ENCODE results near the gene COX7B2.

The COX7B2 gene

DNA sequence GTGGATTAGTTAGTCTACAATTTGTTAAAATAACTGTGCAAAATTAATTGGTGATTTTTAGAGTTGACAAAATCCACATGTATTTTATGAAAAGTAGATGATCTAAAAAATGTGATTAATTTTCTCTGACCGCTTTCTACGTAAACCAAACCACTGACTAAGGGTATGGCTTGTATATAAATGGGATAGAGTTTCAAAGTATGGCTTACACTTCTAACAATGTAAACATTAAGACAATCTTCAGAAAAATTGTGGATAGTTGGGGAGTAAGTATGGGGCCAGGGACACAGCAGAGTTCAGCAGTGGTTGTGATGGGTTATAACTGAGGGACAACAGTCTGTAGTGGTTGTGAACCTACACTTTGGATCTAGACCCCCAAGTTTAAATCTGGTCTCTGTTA is 44.5 kb upstream of the COX7B2 start:
- no peaks in the 10 kb centered on the region for H3K36me3 ChIP-seq (replicated peaks; ENCODE audit: low read depth, low read length)
- TF ChIP-seq, protein P1, sequence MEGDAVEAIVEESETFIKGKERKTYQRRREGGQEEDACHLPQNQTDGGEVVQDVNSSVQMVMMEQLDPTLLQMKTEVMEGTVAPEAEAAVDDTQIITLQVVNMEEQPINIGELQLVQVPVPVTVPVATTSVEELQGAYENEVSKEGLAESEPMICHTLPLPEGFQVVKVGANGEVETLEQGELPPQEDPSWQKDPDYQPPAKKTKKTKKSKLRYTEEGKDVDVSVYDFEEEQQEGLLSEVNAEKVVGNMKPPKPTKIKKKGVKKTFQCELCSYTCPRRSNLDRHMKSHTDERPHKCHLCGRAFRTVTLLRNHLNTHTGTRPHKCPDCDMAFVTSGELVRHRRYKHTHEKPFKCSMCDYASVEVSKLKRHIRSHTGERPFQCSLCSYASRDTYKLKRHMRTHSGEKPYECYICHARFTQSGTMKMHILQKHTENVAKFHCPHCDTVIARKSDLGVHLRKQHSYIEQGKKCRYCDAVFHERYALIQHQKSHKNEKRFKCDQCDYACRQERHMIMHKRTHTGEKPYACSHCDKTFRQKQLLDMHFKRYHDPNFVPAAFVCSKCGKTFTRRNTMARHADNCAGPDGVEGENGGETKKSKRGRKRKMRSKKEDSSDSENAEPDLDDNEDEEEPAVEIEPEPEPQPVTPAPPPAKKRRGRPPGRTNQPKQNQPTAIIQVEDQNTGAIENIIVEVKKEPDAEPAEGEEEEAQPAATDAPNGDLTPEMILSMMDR (IDR thresholded peaks at IDR 0.05; ENCODE audit: low read depth, low read length) = no peak
- no peak for TF ChIP-seq EZH2phosphoT487 (IDR thresholded peaks at IDR 0.05; ENCODE audit: low read depth)
- peaks cover 11% of the 10 kb centered on the region; the same call in 1 of the 2 replicates for H3K4me1 ChIP-seq (ENCODE audit: low read length)
- H3K79me2 ChIP-seq (ENCODE audit: low read length) = no peaks in the 10 kb centered on the region
- H3K4me3 ChIP-seq (ENCODE audit: low read length) = no peak overlapping the region
- H3K4me2 ChIP-seq (ENCODE audit: low read length) = no peak overlapping the region
- no peak overlapping the region for H3K27ac ChIP-seq (ENCODE audit: low read length)
- H3K9ac ChIP-seq (ENCODE audit: low read length) = no peak overlapping the region
- no peak overlapping the region for H2AFZ ChIP-seq (ENCODE audit: low read depth, low read length)
- H3K9me3 ChIP-seq (ENCODE audit: insufficient read depth, low read length) = no peaks in the 10 kb centered on the region
- H4K20me1 ChIP-seq (ENCODE audit: insufficient read depth, low read length) = no peaks in the 10 kb centered on the region
- no peaks in the 10 kb centered on the region for H3K27me3 ChIP-seq (ENCODE audit: low read depth, low read length)

DNA sequence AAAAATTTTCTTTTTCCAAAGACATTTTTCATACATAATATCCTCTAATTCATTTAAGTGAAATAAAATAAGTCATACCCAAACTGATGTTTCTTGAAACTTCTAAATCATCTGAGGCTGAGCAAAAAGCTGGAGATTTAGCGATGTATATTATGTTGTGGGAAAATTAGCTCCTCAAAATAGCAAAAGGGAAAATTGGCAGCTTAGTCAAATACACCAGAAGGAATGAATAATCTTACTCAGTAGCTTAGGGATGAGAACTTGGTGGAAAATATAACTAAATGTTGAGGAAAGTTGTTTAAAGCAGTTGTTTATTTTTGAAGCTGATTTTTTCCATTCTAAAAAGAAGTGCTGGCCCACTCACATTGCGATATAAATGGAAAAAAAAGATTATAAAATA is 43.4 kb upstream of the COX7B2 start:
- Histone ChIP-seq H3K4me1 (ENCODE audit: low read length) (peaks cover 11% of the 10 kb centered on the region; the same call in 1 of the 2 replicates), H3K79me2 (ENCODE audit: low read length) (no peaks in the 10 kb centered on the region), H3K4me3 (ENCODE audit: low read length) (no peak overlapping the region), H3K4me2 (ENCODE audit: low read length) (no peak overlapping the region), H3K9me3 (ENCODE audit: insufficient read depth, low read length) (no peaks in the 10 kb centered on the region), H3K27ac (ENCODE audit: low read length) (no peak overlapping the region), H2AFZ (ENCODE audit: low read depth, low read length) (no peak overlapping the region), H3K9ac (ENCODE audit: low read length) (no peak overlapping the region), H3K36me3 (replicated peaks; ENCODE audit: low read depth, low read length) (no peaks in the 10 kb centered on the region), H3K27me3 (ENCODE audit: low read depth, low read length) (no peaks in the 10 kb centered on the region), H4K20me1 (ENCODE audit: insufficient read depth, low read length) (no peaks in the 10 kb centered on the region)
- TF ChIP-seq EZH2phosphoT487 (IDR thresholded peaks at IDR 0.05; ENCODE audit: low read depth) = no peak
- TF ChIP-seq, protein P1 (IDR thresholded peaks at IDR 0.05; ENCODE audit: low read depth, low read length) = no peak

DNA sequence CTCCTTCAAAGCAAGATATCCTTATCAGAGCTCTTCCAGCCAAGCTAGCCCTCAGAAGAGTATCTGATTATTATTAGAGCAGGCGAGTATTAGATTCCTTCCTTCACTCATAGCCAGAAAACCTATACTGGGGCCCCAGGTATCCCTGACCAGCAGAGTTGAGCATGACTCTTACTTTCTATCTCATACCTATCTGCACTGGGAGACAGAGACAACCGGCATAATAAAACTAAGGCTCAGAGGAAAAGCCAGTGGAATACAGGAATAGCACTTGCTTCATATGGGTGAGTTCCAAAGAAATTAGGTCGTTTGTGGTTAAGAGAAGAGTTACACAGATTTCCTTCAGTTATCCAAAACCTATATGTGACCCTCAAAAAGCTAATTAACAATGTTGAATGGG is 41.8 kb upstream of the COX7B2 start:
- H3K9me3 ChIP-seq (ENCODE audit: insufficient read depth, low read length) = no peaks in the 10 kb centered on the region
- peaks cover 1% of the 10 kb centered on the region; the same call in 1 of the 2 replicates for H3K4me1 ChIP-seq (ENCODE audit: low read length)
- no peak overlapping the region for H2AFZ ChIP-seq (ENCODE audit: low read depth, low read length)
- TF ChIP-seq, protein P1 (IDR thresholded peaks at IDR 0.05; ENCODE audit: low read depth, low read length) = no peak
- TF ChIP-seq EZH2phosphoT487 (IDR thresholded peaks at IDR 0.05; ENCODE audit: low read depth) = no peak
- H4K20me1 ChIP-seq (ENCODE audit: insufficient read depth, low read length) = no peaks in the 10 kb centered on the region
- H3K9ac ChIP-seq (ENCODE audit: low read length) = no peak overlapping the region
- H3K36me3 ChIP-seq (replicated peaks; ENCODE audit: low read depth, low read length) = no peaks in the 10 kb centered on the region
- H3K4me3 ChIP-seq (ENCODE audit: low read length) = no peak overlapping the region
- no peak overlapping the region for H3K4me2 ChIP-seq (ENCODE audit: low read length)
- H3K27ac ChIP-seq (ENCODE audit: low read length) = no peak overlapping the region
- H3K27me3 ChIP-seq (ENCODE audit: low read depth, low read length) = no peaks in the 10 kb centered on the region
- no peaks in the 10 kb centered on the region for H3K79me2 ChIP-seq (ENCODE audit: low read length)

DNA sequence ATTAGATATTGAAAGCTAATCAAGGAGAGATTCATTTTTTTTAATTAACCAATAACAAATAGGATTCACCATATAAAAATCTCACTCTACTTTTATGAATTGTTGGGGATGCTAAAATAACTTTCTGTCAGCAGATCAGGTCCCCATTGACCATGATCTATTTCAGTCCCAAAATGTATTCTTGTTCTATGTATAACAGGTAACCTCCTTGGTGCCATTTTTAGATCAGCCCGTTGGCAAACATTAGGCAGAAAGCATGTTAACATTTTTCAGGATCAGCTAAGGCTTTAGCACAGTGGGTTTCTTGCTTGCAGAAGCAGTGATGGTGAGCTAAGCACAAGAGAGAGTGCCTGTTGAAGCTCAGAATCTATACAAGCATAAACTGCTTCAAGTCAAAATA is 40.8 kb upstream of the COX7B2 start:
- H3K9me3 ChIP-seq (ENCODE audit: insufficient read depth, low read length) = no peaks in the 10 kb centered on the region
- no peaks in the 10 kb centered on the region for H3K27me3 ChIP-seq (ENCODE audit: low read depth, low read length)
- no peaks in the 10 kb centered on the region for H3K79me2 ChIP-seq (ENCODE audit: low read length)
- no peak overlapping the region for H3K9ac ChIP-seq (ENCODE audit: low read length)
- H4K20me1 ChIP-seq (ENCODE audit: insufficient read depth, low read length) = no peaks in the 10 kb centered on the region
- no peaks in the 10 kb centered on the region for H3K36me3 ChIP-seq (replicated peaks; ENCODE audit: low read depth, low read length)
- no peak overlapping the region for H3K4me3 ChIP-seq (ENCODE audit: low read length)
- no peak for TF ChIP-seq EZH2phosphoT487 (IDR thresholded peaks at IDR 0.05; ENCODE audit: low read depth)
- TF ChIP-seq, protein P1 (IDR thresholded peaks at IDR 0.05; ENCODE audit: low read depth, low read length) = no peak
- H2AFZ ChIP-seq (ENCODE audit: low read depth, low read length) = no peak overlapping the region
- H3K4me2 ChIP-seq (ENCODE audit: low read length) = no peak overlapping the region
- peaks cover 5% of the 10 kb centered on the region; the same call in 1 of the 2 replicates for H3K4me1 ChIP-seq (ENCODE audit: low read length)
- no peak overlapping the region for H3K27ac ChIP-seq (ENCODE audit: low read length)

Measured in OCI-LY3 (cell line).